NOMO-1 (cell line): Measurements from ENCODE around the gene PARS2.

Experiments used
- DNase-seq, 2 experiments: peaks; one replicate each; lab custom pipeline; 2025; ENCODE audit not compliant: unreplicated experiment in 2 of 2; lab: John Stamatoyannopoulos, UW

Gene PARS2

DNA sequence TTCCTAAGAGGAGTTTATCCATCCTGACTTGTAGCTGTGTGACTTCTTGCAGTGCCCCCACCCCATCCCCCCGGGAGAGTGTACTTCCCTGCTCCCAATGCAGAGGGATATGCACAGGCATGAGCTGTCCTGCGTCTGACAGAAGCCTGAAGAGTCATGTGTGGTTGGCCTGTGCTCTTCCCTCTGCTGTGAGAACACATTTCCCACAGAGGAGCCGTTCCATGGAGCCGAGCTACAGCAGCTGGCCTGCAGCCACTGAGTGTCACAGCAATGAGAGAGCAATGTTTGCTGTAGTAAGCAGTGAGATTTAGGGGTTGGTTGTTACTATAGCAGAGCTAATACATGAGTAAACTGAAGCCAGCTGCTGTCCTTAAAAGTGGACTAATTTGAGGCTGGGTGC is 22.0 kb downstream of the PARS2 start:
- no peak for DNase-seq

DNA sequence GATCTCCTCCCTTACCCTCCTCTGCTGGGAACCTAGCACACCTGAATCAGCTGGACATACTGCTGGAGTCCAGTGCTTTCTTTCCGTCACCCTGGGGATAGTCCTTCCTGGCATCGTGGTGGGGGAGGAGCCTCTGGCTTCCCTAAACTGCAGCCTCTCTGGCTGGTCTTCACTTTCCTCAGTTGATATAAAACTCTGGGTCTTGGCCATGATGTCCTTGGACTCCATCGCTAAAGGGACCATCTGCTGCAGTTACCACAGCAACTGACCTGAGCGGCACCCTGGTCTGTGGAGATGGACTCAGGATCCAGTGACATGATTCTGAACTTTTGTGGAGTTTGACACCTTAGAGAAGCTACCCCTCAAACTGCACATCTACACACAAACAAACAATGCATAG is 22.8 kb downstream of the PARS2 start:
- DNase-seq = no peak

DNA sequence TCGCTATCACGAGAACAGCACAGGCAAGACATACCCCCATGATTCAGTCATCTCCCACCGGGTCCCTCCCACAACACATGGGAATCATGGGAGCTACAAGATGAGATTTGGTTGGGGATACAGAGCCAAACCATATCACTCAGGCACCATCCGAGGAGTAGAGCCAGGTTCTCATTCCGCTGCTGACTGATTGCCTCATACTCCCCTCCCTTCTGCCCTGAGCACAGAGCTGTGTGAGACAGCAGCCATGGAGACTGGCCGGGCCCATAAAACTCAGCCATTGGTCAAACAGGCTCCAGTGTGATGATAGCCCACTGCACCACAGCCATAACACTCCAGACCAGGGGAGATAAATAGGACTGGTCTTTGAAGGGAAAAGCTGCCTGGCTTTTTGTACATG is 26.1 kb downstream of the PARS2 start:
- DNase-seq = no peak

DNA sequence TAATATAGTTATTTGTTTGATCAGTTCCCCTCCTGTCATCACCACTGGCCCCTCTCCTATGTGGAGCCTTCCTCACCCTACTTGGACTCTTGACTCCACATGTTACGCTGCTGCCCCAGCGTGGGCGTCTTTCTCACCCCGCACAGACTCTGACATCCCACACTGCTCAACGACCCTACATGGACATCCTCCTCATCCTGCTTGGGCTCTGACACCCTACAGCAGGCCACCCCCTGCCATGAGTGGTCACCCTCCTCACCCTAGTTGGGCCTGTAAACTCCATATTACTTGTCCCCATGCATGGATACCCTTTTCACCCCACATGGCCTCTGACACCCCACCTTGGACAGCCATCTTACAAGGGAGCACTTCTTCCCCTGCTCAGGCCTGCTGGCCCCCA is 27.6 kb downstream of the PARS2 start:
- DNase-seq = no peak

DNA sequence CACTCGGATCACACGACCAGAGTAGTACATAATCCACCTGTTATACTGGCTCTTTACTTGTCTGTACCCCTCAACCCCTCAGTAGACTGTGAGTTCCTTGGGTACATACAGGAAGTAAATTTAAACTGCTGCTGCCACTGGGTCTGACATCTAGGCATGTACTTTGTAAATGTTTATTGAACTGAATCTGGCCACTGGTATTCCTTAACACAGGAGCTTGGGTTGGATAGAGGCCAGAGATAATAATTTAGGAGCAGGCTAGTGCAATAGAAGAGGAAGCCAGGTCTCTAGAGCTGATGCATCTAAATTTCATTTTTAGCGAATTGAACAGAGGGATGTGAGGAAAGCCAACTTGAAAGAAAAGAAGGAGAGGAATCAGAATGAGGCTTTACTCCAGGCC is 36.3 kb downstream of the PARS2 start:
- DNase-seq = no peak

DNA sequence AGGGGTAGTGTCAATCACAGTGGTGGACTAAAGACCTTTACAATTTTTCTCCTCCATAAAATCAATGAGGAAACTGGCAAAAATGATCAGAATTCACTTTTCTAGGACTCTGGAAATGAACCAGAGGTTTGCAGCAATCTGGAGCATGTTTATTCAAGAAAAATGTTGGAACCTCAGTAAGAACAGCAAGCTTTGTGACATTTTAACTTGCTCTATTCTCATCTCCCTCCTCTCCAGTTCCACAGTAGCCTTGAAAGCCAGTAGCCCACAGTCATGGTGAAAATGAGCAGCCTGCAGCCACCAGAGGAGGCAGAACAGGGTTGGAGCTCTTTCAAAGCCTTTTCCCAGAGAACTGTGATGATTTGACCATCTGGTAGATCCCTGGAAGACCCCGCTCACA is 39.6 kb downstream of the PARS2 start:
- no peak for DNase-seq

DNA sequence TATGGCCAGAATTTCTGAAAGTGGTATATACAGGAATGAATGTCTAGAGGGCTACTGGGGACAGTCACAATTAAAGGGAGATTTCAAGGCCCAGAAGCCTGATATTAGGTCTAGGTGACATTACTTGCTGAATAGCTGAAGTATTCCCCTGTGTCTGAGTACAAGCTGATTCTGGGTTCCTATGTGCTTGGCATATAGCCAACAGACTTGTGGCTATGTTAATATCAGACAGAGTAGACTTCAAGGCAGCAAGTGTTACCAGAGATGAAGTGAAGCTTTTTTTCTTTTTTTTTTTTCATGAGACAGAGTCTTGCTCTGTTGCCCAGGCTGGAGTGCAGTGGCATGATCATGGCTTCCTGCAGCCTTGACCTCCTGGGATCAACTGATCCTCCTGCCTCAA is 40.3 kb downstream of the PARS2 start:
- no peak for DNase-seq

DNA sequence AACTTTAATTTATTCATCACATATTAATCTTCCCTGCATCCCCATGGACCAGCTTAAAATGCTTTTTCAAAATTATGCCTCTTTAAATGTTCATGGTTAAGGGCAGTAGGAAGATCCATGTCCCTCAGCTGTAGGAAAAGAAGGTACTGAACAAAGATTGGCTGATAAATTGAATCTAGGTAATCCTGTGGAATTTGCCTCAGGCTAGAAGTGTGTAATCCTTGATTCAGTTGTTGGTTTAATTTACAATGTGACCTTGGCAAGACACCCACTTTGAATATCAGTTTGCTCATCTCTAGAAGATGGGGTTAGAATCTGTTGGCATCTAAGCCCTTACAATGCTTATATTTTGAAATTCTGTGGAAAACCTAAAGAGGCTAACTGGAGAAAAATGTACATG is 42.6 kb downstream of the PARS2 start:
- DNase-seq = no peak

DNA sequence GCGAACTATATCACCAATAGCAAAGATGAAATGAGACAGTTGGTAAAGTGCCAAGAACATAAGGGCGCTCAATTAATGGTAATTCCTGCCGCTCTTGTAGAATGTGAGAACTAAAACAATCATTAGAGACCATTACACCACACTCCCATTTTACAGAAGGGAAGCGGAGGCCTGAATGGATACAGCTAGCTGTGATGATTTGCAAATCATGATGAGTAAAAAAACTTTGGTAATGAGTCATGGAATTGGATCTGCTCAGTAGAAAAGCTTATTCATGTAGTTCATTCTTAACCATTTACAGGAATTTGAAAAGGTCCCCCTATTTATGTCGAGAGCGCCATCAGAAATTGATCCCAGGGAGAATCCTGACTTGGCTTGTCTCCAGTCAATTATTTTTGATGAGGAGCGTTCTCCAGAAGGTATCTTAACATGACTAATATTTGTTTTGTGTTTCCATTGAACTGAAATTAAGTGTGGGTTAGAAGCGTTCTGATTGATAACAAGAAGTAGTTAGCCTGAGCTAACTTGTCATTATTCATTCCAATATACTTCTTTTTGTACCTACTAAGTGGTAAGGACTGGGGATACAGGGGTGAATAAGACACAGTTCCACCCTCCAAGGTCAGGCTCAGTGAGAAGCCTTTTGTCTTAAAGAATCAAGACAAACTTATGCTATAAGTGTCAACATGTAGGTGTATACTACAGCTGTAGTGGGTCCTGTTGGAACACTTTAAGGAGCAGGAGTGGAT is 47.9 kb downstream of the PARS2 start:
- no peak for DNase-seq

DNA sequence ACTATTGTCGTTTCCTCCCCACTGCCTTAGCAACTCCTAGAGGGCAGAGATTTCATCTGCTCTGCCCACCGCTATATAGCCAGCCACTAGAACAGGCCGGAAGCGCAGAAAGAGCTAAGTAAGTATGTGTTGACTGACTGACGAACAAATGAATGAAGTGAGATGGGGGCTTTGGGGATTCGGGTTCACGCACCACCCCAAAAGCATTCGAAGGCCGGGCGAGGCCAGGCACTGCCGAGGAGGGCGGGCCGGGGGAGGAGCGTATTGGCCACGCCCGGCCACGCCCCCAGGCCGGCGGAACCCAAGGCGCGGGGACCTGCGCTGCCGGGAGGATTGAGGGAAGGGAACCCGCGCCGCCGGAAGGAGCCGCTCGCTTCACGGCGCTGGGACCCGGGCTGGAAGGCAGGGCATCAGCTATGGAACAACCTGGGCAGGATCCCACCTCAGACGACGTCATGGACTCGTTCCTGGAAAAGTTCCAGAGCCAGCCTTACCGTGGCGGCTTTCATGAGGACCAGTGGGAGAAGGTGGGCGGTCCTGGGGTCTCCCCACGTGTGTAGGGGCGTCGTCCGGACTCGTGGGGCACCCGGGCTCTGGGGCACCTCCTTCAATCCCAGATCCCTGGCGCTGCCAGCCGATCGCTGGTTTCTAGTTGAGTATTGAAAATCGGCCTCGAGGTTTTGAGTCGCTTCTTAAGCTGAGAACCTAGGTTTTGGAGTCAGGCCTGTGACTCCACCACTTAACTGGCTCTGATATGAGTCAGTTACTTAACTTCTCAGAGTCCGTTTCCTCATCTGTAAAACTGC is 48.6 kb downstream of the PARS2 start, which contains the start of gene TTC4:
Gene TTC4 (plus strand): TSS at position 369 of the 806 bp plus-strand sequence. CDS start 48 bp downstream, at position 417.
- peak; percentile 60 to 88 for DNase-seq

DNA sequence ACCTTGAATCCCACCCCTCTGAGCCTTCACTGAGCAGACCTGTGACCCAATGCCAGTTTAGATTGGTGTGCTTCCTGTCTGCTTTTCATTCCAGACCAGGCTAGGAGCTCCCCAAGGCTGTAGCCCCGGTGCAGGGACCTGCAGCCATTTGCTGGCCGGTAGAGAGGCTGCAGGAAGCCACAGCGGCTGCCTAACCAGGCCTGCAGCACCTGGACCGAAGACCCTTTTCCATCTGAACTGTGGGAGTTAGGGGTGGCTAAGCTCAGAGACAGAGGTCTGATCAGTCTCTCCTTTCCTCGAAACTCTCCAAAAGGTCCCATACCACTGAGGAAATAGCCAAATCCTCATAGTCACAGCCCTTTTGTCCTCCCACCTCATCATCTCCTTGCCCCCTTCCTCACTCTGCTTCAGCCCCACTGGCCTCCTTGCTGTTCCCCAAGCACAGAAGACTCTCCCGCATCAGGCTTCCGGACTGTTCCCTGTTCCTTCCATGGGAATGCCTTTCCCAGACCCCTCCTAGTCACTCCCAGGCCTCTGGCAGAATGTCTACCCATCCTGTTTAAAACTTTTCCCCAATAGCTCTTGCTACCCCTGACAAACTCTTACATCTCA is 49.3 kb downstream of the PARS2 start:
- DNase-seq = no peak

DNA sequence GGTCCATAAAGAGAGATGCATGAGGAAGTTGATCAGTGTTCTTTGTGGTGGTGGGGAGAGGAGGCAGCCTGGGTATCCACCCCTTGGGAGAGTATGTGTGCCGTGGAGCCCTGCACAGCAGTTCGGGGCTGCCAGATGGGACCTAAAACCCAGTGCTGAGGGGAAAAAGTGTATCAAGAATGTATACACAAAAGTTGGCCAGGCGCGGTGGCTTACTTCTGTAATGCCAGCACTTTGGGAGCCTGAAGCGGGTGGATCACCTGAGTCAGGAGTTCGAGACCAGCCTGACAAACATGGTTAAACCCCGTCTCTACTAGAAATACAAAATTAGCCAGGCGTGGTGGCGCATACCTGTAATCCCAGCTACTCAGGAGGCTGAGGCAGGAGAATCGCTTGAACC is 52.8 kb downstream of the PARS2 start:
- no peak for DNase-seq

DNA sequence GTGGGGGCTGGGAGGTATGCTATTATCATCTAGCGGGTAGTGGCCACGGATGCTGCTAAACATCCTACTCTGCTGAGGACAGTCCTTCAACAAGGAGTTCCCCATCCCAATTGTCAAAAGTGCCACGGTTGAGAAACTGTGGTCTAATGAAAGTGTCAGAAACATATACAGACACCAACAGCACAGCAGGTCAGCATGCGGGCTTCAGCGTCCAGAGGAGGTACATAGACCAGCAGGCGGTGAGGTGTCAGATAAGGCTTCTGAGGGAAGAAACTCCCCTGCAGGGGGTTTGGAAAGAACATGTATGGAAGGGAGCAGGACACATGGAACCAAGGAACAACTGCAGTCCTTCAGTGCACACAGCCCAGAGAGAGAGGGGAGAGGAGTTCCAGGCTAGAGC is 53.5 kb downstream of the PARS2 start:
- no peak for DNase-seq

DNA sequence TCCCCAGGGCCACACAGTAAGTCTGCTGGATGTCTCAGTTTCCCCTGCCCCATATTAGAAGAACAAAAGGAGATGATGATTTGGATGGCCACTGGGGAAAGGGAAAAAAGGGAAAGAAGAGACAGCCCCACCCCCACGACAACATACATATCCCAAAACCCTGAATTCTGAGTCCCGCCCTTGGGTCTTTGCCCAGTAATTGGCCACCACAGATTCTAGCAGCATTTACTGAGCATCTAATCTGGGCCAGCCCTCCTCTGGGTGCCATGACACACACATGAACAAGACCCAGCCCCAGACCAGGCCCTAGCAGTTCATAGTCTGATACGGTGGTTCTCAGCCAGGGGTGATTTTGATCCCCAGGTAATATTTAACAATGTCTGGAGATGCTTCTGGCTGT is 53.9 kb downstream of the PARS2 start:
- DNase-seq = no peak

DNA sequence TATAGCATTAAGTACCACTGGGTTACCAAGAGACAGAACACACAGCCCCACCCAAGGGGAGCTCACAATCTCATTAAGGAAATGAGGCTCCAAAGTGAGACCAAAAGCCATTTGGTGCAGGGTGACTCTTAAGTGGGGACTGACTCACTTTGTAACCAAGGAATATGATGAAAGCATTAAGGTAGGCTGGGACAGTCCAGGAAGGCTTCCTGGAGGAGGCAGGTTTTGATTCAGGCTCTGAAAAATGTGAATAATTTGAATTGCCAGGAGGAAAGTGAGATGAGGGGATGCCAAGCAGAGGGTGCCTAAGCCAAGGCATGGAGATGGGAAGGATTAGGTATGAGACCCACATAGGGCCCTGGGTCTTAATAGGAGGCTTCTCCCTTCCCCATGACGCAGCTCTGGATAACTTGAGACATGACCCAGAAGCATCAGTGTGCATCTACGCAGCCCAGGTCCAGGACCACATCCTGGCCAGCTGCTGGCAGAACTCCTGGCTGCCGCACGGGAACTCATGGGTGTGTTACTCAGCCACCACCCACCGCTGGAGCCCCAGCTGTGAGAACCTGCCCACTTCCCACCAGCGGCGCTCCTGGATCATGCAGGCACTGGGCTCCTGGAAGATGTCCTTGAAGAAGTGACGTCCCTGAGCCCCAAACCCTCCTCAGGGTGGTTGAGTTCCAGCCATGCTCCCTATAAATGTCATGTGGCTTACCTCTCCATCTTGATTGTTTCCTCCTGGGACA is 54.6 kb downstream of the PARS2 start:
- no peak for DNase-seq

DNA sequence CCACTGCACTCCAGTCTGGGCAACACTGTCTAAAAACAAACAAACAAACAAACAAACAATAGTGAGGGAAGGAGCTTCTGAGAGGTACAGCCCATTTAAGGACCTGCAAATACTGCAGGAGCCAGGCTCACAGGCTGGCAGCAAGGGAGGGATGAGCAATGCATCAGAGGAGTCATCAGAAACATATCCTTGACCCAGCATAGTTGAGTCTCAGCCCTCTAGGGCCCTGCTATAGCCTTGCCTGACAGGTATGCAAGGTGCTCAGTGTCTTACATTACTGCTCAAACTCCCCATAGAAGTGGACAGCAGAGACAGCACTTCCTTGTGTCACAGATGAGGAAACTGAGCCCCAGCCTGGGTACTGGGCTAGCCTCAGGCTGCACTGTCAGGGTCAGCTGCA is 55.9 kb downstream of the PARS2 start:
- DNase-seq = no peak
